SK-N-SH (cell line): ENCODE measurements around the gene CYP27B1. TPM values are rescaled to one million over a fixed set of nuclear protein-coding genes. Genes with fewer than 3 reads are reported as not detected.
"Not testable (repeated sequence)": the region's sequence is repeated elsewhere in the genome, so short reads cannot be mapped to it uniquely, and the experiment has no call there.

Experiments used
- CTCF ChIA-PET: fragments of 300-600, 350-600 bp; formaldehyde crosslinking; extraction: SDS; loops from one replicate; lab custom pipeline; 2021; lab: Yijun Ruan, JAX
- POLR2A ChIA-PET: fragments of 350-600 bp; sonication (Branson Sonifier 250); formaldehyde crosslinking; extraction: SDS; loops from one replicate; lab custom pipeline; 2020; ENCODE audit warnings: antibody characterized with exemption, inconsistent platforms; lab: Yijun Ruan, JAX
- DNase-seq: peaks from one replicate; pipeline ENCODE4 v3.0.0; 2012
- H2AFZ ChIP-seq: fragments of 200-600 bp; sonication (generic); 2 replicates; pipeline ENCODE4 v1.8.1; 2016; ENCODE audit warnings: antibody characterized with exemption, mild to moderate bottlenecking, low read depth
- H3F3A ChIP-seq: fragments of 200-600 bp; sonication (generic); replicated peaks from 2 replicates; pipeline ENCODE3; 2016; ENCODE audit warnings: antibody characterized with exemption, mild to moderate bottlenecking; ENCODE audit not compliant: insufficient read depth
- H3K27ac ChIP-seq, 2 experiments: fragments of 200-500 bp in 1 of 2; fragments of 200-600 bp in 1 of 2; sonication (Bioruptor generic) in 1 of 2; sonication (generic), shearing (Covaris generic) in 1 of 2; 2 replicates each; pipeline versions ENCODE4 v1.5.1 to v1.6.1; 2014 to 2016; ENCODE audit warnings: low read depth in 2 of 2, inconsistent platforms in 1 of 2, low read length in 1 of 2, mild to moderate bottlenecking in 1 of 2, mixed read lengths in 1 of 2
- H3K27me3 ChIP-seq: fragments of 200-600 bp; sonication (generic), shearing (Covaris generic); 2 replicates; pipeline ENCODE4 v1.6.1; 2016; ENCODE audit warnings: mixed run types; ENCODE audit not compliant: insufficient read depth
- H3K36me3 ChIP-seq, 2 experiments: fragments of 200-500 bp in 1 of 2; fragments of 200-600 bp in 1 of 2; sonication (Bioruptor generic) in 1 of 2; sonication (generic) in 1 of 2; replicated peaks in 1 of 2; 2 replicates each; pipeline versions ENCODE3 to v1.5.1; 2014 to 2016; ENCODE audit warnings: low read length in 1 of 2, mild to moderate bottlenecking in 1 of 2; ENCODE audit not compliant: insufficient read depth in 2 of 2, control insufficient read depth in 1 of 2
- H3K4me1 ChIP-seq, 2 experiments: fragments of 200-500 bp in 1 of 2; fragments of 200-600 bp in 1 of 2; sonication (Bioruptor generic) in 1 of 2; sonication (generic), shearing (Covaris generic) in 1 of 2; 2 replicates each; pipeline versions ENCODE4 v1.5.1 to v1.6.1; 2014 to 2016; ENCODE audit warnings: low read depth in 1 of 2, low read length in 1 of 2, mixed run types in 1 of 2; ENCODE audit not compliant: insufficient read depth in 2 of 2, control insufficient read depth in 1 of 2
- H3K4me2 ChIP-seq: fragments of 200-600 bp; sonication (generic), shearing (Covaris generic); 2 replicates; pipeline ENCODE4 v1.6.1; 2017; ENCODE audit warnings: mixed run types
- H3K4me3 ChIP-seq, 2 experiments: fragments of 200-500 bp in 1 of 2; fragments of 200-600 bp in 1 of 2; sonication (Bioruptor generic) in 1 of 2; sonication (generic), shearing (Covaris generic) in 1 of 2; 2 replicates each; pipeline versions ENCODE4 v1.5.1 to v1.8.1; 2014 to 2016; ENCODE audit warnings: low read depth in 2 of 2, inconsistent platforms in 1 of 2, low read length in 1 of 2, mild to moderate bottlenecking in 1 of 2, mixed read lengths in 1 of 2, moderate library complexity in 1 of 2
- H3K79me2 ChIP-seq: fragments of 200-600 bp; sonication (generic); 2 replicates; pipeline ENCODE4 v1.8.1; 2017; ENCODE audit warnings: mild to moderate bottlenecking; ENCODE audit not compliant: insufficient read depth
- H3K9ac ChIP-seq: fragments of 200-600 bp; sonication (generic); 2 replicates; pipeline ENCODE4 v1.6.1; 2017; ENCODE audit warnings: mixed run types
- H3K9me2 ChIP-seq: fragments of 200-600 bp; sonication (generic); 2 replicates; pipeline ENCODE4 v1.6.1; 2017; ENCODE audit warnings: mixed run types
- H3K9me3 ChIP-seq: fragments of 200-600 bp; sonication (generic); 2 replicates; pipeline ENCODE4 v1.6.1; 2017; ENCODE audit warnings: mixed run types, mild to moderate bottlenecking, moderate library complexity
- H4K20me1 ChIP-seq: fragments of 200-600 bp; sonication (generic); 2 replicates; pipeline ENCODE4 v1.6.1; 2017; ENCODE audit warnings: mild to moderate bottlenecking, mixed run types; ENCODE audit not compliant: insufficient read depth
- FOSL2 ChIP-seq: IDR thresholded peaks from 2 replicates; pipeline ENCODE4 v1.4.0; 2012; ENCODE audit warnings: low read depth, mild to moderate bottlenecking, moderate library complexity, borderline replicate concordance
- GATA2 ChIP-seq: sonication (generic); formaldehyde crosslinking; IDR thresholded peaks from 2 replicates; pipeline ENCODE4 v1.5.0; 2020; ENCODE audit warnings: mild to moderate bottlenecking, missing genetic modification reagents
- JUND ChIP-seq: IDR thresholded peaks from 2 replicates; pipeline ENCODE4 v1.4.0; 2012
- MXI1 ChIP-seq: IDR thresholded peaks from 2 replicates; pipeline ENCODE4 v1.6.1; 2012; ENCODE audit warnings: mild to moderate bottlenecking, low read depth, low read length, improper control_type of control experiment
- RXRA ChIP-seq: IDR thresholded peaks from 2 replicates; pipeline ENCODE4 v1.4.0; 2012; ENCODE audit warnings: low read depth, mild to moderate bottlenecking, borderline replicate concordance
- SIN3A ChIP-seq: IDR thresholded peaks from 2 replicates; pipeline ENCODE4 v1.6.1; 2012; ENCODE audit warnings: low read depth, mild to moderate bottlenecking, low read length, moderate library complexity, borderline replicate concordance
- SMC3 ChIP-seq: IDR thresholded peaks from 2 replicates; pipeline ENCODE4 v1.6.1; 2012; ENCODE audit warnings: low read depth, low read length, improper control_type of control experiment
- TEAD4 ChIP-seq: IDR thresholded peaks from 2 replicates; pipeline ENCODE4 v1.4.0; 2012; ENCODE audit warnings: mild to moderate bottlenecking, borderline replicate concordance; ENCODE audit not compliant: insufficient read depth
- WGBS: methylation state at CpG from one replicate; pipeline ENCODE4 v1.1.6; 2017; ENCODE audit warnings: low lambda C conversion rate; 5-methylcytosine and 5-hydroxymethylcytosine counted together
- polyA plus RNA-seq, 3 experiments: library from polyadenylated mRNA; depleted of rRNA; stranded (reverse); fragments of >200 nt; gene quantifications; 2 replicates each; pipeline ENCODE4 v1.2.3, GENCODE V29; 2012
- TF ChIP-seq, protein P1 (sequence below): fragments of 150-350 bp; IDR thresholded peaks from 2 replicates; pipeline ENCODE4 v1.6.1; 2016; ENCODE audit warnings: mild to moderate bottlenecking, low read depth, low read length

Gene CYP27B1
- polyA plus RNA-seq, 1 of the 3 experiments (the other 2 are of a cell fraction), result 1.7 TPM

DNA sequence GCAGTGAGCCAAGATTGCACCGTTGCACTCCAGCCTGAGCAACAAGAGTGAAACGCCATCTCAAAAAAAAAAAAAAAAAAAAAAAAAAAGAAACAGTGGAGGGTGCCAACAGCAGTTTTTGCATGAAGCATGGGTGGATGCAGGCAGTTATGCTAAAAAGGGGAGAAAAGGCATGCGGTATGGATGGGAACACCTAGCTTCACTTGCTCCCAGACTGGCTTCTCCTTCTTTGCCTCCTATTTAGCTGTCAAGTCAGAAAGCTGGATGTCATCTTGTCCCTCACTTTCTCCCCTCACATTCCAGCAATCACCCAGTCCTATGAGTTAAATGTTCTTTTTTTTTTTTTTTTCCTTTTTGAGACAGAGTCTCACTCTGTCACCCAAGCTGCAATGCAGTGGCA is 8.2 kb upstream of the CYP27B1 start (continued):
- no peak for TF ChIP-seq TEAD4
- TF ChIP-seq, protein P1, sequence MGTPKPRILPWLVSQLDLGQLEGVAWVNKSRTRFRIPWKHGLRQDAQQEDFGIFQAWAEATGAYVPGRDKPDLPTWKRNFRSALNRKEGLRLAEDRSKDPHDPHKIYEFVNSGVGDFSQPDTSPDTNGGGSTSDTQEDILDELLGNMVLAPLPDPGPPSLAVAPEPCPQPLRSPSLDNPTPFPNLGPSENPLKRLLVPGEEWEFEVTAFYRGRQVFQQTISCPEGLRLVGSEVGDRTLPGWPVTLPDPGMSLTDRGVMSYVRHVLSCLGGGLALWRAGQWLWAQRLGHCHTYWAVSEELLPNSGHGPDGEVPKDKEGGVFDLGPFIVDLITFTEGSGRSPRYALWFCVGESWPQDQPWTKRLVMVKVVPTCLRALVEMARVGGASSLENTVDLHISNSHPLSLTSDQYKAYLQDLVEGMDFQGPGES, result no peak
- no peak for TF ChIP-seq SMC3
- TF ChIP-seq JUND, result no peak
- TF ChIP-seq RXRA, result no peak
- no peak for TF ChIP-seq FOSL2

DNA sequence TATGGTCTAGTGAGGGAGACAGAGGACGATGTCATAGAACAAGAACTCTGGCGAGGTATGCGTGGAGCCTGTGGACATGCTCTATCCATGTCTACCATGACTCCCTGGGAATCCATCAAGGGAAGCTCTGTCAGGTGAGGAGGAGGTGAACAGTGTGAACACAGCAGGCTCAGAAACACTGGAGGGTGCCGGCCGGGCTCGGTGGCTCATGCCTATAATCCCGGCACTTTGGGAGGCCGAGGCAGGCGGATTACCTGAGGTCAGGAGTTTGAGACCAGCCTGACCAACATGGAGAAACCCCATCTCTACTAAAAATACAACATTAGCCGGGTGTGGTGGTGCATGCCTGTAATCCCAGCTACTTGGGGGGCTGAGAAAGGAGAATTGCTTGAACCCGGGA is 7.8 kb upstream of the CYP27B1 start:
- H3K9me2 ChIP-seq, H3K9me3 ChIP-seq, H3K9ac ChIP-seq, H3K27ac ChIP-seq, POLR2A ChIA-PET, H3K27me3 ChIP-seq, H3K4me2 ChIP-seq, H4K20me1 ChIP-seq, H2AFZ ChIP-seq, H3K36me3 ChIP-seq, H3K4me3 ChIP-seq, H3F3A ChIP-seq, DNase-seq: not testable (repeated sequence)
- CTCF ChIA-PET, result interaction anchor here (2.3 kb wide), 1 partner anchor 18 kb away, joined by 7 read pairs; no protein-coding TSS in a partner anchor
- 99% methylated on average over 11 of the region's 11 CpGs for WGBS
- Histone ChIP-seq H3K4me1 (peaks cover 3 to 12% of the 10 kb centered on the region in 2 experiments; a peak in 1 of 4 replicates), H3K79me2 (peaks cover 33% of the 10 kb centered on the region)

DNA sequence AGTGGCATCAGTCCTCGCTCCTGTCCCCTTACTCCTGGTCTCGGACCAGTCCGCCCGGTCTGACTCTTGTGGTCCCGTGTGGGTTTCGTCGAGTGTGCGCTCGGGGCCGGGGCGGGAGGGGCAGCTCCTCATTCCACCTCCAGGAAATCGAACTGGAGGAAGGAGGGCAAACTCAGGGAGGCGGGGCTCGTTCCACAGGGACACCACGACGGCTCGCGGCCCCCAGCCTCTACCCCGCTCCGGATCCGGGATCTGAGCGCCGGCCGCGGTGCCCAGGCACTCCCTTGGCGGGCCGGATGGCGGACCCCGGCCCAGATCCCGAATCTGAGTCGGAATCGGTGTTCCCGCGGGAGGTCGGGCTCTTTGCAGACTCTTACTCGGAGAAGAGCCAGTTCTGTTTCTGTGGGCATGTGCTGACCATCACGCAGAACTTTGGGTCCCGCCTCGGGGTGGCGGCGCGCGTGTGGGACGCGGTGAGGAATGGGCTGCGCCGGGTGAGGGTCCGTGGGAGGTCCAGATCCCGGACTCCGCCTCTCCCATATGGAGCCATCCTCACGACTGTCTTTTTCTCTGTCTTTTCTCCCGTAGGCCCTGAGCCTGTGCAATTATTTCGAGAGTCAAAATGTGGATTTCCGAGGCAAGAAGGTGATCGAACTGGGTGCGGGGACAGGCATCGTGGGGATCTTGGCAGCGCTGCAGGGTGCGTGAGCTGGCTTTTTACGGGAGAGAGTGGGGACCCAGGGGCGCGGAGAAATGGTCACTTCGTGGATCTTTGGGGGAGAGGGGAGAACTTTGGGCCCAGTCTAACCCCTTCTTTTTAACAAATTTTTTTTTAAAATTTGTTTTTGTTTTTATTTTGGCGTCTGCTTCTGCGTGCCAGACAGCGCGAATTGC is 5.8 kb upstream of the CYP27B1 start, which contains the start of gene EEF1AKMT3:
EEF1AKMT3 (plus strand) TSS at position 186 of the 894 bp plus-strand sequence; CDS start at position 297, 111 bp downstream.
- Histone ChIP-seq H3K4me3 (peak within 1 kb of the TSS; percentile 60 to 78), H3K27me3 (no peaks in the 10 kb centered on the region), H3K27ac (peak within 1 kb of the TSS; percentile 92 to 93), H3F3A (peaks cover 3% of the 10 kb centered on the region), H3K9me3 (no peaks in the 10 kb centered on the region), H3K4me2 (peak within 1 kb of the TSS; percentile 93), H3K9me2 (no peaks in the 10 kb centered on the region), H3K36me3 (peaks cover 9 to 21% of the 10 kb centered on the region in 2 experiments), H4K20me1 (no peaks in the 10 kb centered on the region), H3K79me2 (peaks cover 33% of the 10 kb centered on the region), H2AFZ (peak within 1 kb of the TSS; percentile 88), H3K9ac (peak within 1 kb of the TSS; percentile 88), H3K4me1 (peaks cover 3 to 12% of the 10 kb centered on the region in 2 experiments; a peak in 1 of 4 replicates)
- 4% methylated on average over 52 of the region's 67 CpGs for WGBS
- ChIA-PET CTCF (interaction anchor here (0.8 to 1.5 kb wide), 4 partner anchors 9 to 46 kb away, joined by 4 to 6 read pairs (median 4); partner anchors contain the start of gene TSFM), POLR2A (interaction anchor here (0.7 to 1.2 kb wide), 4 partner anchors 9 to 19 kb away, joined by 4 to 5 read pairs (median 4); no protein-coding TSS in a partner anchor)
- TF ChIP-seq MXI1 (peak; percentile 45; the same call in 1 of the 2 replicates), SIN3A (peak; percentile 21; the same call in 1 of the 2 replicates), GATA2 (CRISPR knock-in tag) (no peak)
- DNase-seq, result peak; percentile 81
